ENCODE results near the gene RIPOR3. TPM values are rescaled to one million over a fixed set of nuclear protein-coding genes. Genes with fewer than 3 reads are reported as not detected.

The RIPOR3 gene
- total RNA-seq, 1 donor from 2014 or later, result 0.53 TPM

- DNase-seq (ENCODE audit: low read depth), result peak; percentile 25
- H3K4me3 ChIP-seq (ENCODE audit: low read depth, low read length), result no peak overlapping the region
- H3K36me3 ChIP-seq (ENCODE audit: control insufficient read depth, insufficient read depth, low read length), result no peaks in the 10 kb centered on the region
- H3K27me3 ChIP-seq (ENCODE audit: control insufficient read depth, insufficient read depth, low read length), result no peaks in the 10 kb centered on the region
- peak; percentile 31 for TF ChIP-seq CTCF (IDR thresholded peaks at IDR 0.05; ENCODE audit: insufficient read depth, low read length, severe bottlenecking)
- FAIRE-seq, result no peak
These were observed 22.3 kb upstream of the RIPOR3 start for GRCh38 chr20:50713657-50714101.

- DNase-seq (ENCODE audit: low read depth) (no peak), FAIRE-seq (no peak)
- Histone ChIP-seq H3K4me3 (ENCODE audit: low read depth, low read length) (no peak overlapping the region), H3K27me3 (ENCODE audit: control insufficient read depth, insufficient read depth, low read length) (no peaks in the 10 kb centered on the region), H3K36me3 (ENCODE audit: control insufficient read depth, insufficient read depth, low read length) (no peaks in the 10 kb centered on the region)
- no peak for TF ChIP-seq CTCF (IDR thresholded peaks at IDR 0.05; ENCODE audit: insufficient read depth, low read length, severe bottlenecking)
These were observed 21.7 kb upstream of the RIPOR3 start for GRCh38 chr20:50712771-50713656.

GRCh38 chr20:50711113-50711825 is 19.9 kb upstream of the RIPOR3 start:
- no peak for TF ChIP-seq CTCF (IDR thresholded peaks at IDR 0.05; ENCODE audit: insufficient read depth, low read length, severe bottlenecking)
- Histone ChIP-seq H3K27me3 (ENCODE audit: control insufficient read depth, insufficient read depth, low read length) (no peaks in the 10 kb centered on the region), H3K36me3 (ENCODE audit: control insufficient read depth, insufficient read depth, low read length) (no peaks in the 10 kb centered on the region), H3K4me3 (ENCODE audit: low read depth, low read length) (no peak overlapping the region)
- DNase-seq (ENCODE audit: low read depth) (peak; percentile 20), FAIRE-seq (no peak)

- Histone ChIP-seq H3K36me3 (ENCODE audit: control insufficient read depth, insufficient read depth, low read length) (no peaks in the 10 kb centered on the region), H3K27me3 (ENCODE audit: control insufficient read depth, insufficient read depth, low read length) (no peaks in the 10 kb centered on the region), H3K4me3 (ENCODE audit: low read depth, low read length) (no peak overlapping the region)
- DNase-seq (ENCODE audit: low read depth) (peak; percentile 83), FAIRE-seq (no peak)
- no peak for TF ChIP-seq CTCF (IDR thresholded peaks at IDR 0.05; ENCODE audit: insufficient read depth, low read length, severe bottlenecking)
These were observed 19.2 kb upstream of the RIPOR3 start for GRCh38 chr20:50710492-50711063.

GRCh38 chr20:50709636-50709973 is 18.3 kb upstream of the RIPOR3 start:
- Histone ChIP-seq H3K36me3 (ENCODE audit: control insufficient read depth, insufficient read depth, low read length) (no peaks in the 10 kb centered on the region), H3K4me3 (ENCODE audit: low read depth, low read length) (no peak overlapping the region), H3K27me3 (ENCODE audit: control insufficient read depth, insufficient read depth, low read length) (no peaks in the 10 kb centered on the region)
- DNase-seq (ENCODE audit: low read depth), result no peak
- TF ChIP-seq CTCF (IDR thresholded peaks at IDR 0.05; ENCODE audit: insufficient read depth, low read length, severe bottlenecking), result no peak
- FAIRE-seq, result no peak
